ENCODE data around the gene IL10.

DNA sequence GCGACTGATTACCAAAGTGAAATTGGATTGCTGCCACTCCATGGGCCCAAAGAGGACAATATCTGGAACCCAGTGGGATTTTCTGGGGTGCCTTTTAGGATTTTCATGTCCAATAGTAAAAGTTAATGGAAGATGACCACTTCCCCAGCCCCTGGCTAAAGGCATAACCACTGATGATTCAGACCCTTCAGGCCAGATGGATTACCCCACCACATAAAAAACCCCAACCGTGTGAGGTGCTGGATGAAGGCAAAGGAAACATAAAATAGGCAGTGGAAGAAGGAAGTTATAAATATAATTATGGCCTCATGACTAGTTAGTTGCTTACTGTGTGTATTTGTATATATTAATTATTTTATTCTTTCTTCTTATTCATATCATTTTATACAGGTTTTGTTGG is 40.2 kb upstream of the IL10 start:
- no peak for TF ChIP-seq EP300 (IDR thresholded peaks at IDR 0.05)
- TF ChIP-seq, protein P1, sequence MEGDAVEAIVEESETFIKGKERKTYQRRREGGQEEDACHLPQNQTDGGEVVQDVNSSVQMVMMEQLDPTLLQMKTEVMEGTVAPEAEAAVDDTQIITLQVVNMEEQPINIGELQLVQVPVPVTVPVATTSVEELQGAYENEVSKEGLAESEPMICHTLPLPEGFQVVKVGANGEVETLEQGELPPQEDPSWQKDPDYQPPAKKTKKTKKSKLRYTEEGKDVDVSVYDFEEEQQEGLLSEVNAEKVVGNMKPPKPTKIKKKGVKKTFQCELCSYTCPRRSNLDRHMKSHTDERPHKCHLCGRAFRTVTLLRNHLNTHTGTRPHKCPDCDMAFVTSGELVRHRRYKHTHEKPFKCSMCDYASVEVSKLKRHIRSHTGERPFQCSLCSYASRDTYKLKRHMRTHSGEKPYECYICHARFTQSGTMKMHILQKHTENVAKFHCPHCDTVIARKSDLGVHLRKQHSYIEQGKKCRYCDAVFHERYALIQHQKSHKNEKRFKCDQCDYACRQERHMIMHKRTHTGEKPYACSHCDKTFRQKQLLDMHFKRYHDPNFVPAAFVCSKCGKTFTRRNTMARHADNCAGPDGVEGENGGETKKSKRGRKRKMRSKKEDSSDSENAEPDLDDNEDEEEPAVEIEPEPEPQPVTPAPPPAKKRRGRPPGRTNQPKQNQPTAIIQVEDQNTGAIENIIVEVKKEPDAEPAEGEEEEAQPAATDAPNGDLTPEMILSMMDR (IDR thresholded peaks at IDR 0.05): no peak

Measured in upper lobe of left lung (tissue), 4 donors.